NCI-H524 treated with DMSO at 0.1 percent for 48 hours (cell line): ENCODE measurements around the gene CLSTN2.

Source experiments
- DNase-seq: peaks from one replicate; lab custom pipeline; 2025; lab: John Stamatoyannopoulos, UW

CLSTN2 gene

DNA sequence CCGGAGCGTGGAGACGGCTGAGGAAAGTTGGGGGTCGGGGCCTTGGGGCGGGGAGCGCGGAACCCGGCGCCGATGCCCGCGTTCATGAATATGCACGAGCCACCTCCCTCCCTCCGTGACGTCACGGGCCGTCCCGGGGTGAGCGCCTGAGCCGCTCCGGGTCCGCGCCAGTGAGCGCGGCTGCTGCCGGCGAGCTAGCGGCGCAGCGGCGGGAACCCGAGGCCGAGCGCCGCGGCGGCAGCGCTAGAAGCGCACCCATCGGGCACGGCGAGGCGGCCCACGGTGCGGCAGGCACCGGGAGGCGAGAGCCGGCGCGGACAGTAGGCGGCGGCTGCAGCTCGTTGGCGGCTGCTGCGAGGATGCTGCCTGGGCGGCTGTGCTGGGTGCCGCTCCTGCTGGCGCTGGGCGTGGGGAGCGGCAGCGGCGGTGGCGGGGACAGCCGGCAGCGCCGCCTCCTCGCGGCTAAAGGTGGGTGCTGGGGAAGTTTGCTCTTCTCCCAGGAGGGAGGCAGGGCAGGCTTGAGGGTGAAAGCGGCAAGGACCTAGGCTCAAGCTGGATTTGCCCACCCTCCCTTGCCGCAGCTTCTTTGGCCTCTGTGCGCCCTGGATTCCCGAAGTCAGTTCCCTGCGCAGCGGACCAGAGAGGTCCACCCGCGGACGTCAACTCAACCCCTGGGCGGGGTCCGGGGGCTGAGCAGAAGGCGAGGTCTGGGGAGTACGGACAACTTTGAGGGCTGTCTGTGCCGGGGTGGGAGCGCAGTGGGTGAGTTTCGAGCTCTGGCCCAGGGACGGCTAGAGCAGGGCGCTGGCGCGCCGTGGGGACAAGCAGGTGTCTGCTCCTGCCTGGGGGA is at the start of gene CLSTN2:
Gene CLSTN2, plus strand, starts transcription at position 170 of the 850 bp plus-strand sequence.
- DNase-seq: no peak

DNA sequence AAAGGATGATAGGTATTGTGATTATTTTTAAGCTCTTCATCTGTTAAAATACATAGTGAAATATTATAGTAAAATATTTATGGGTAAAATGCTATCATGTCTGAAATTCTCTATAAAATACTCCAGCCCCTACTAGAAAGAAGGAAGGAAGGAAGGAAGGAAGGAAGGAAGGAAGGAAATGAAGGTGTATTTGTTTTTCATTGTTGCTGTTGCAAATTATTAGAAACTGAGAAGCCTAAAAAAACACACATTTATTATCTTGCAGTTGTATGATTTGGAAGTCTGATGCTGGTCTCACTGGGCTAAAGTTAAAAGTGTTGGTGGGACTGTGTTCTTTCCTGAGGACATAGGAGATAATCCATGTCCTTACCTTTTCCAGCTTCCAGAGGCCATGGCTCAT is 47.6 kb upstream of the CLSTN2 start:
- no peak for DNase-seq

- DNase-seq: no peak
These were observed 46.3 kb upstream of the CLSTN2 start for GRCh38 chr3:139888561-139889140.

- DNase-seq: no peak
These were observed 41.6 kb upstream of the CLSTN2 start for GRCh38 chr3:139893267-139893962.

DNA sequence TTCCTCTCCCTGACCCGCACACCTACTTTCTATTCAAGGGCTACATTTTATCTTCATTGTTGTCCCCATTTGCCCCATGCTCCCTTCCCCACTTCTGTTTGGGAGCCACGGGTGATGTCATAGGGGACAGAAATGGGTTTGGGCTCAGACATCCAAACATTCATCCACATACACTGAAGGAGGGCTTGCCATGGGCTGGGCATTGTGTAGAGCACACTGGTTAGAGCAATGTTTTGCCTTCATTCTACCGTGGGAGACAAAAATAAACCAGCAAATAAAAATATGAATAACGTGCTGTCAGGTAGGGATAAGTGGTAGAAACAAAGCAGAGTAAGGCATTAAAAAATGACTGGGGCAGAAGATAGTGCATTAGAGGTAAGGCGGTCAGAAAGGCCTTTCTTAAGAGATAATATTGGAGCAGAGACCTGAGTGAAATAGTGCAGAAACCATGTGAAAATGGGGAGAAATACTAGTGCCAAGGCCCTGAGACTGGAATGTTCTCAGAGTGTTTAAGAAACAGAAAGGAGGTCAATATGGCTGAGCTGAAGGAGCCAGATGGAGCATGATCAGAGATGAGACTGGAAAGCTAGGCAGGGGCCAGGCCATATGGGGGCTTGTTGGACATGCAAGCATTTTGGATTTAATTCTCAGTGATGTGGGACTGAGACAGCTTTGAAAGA is 40.9 kb upstream of the CLSTN2 start:
- no peak for DNase-seq

DNA sequence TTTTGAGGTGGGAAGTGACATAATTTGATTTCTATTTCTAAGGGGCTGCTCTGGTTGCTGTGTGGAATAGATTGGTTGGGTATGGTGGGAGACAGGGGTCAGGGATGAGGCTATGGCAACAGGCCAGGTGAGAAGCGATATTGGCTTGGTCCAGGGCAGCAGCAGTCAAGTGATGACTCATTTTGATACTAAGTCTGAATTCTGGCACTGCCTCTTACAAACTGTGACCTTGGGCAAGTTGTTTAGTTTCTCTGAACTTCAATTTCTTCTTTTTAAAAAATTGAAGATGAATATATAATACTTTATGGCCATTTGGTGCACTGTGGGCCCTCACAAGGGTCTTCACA is 40.4 kb upstream of the CLSTN2 start:
- DNase-seq: no peak

DNA sequence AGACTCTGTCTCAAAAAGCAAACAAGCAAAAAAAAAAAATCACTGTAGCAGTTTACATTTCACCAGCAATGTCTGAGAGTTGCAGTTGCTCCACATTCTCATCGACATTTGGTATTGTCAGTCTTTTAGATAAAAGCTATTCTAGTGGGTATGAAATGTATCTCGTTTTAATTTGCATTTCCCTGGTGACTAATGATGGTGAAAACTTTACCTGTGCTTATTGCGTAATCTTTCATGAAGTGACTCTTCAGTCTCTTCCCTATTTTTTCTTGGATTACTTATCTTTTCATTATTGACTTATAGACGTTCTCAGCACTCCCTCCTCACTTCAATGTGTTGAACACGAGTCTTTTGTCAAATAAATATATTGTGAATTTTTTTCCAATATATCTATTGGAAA is 37.2 kb upstream of the CLSTN2 start:
- DNase-seq: no peak

GRCh38 chr3:139906418-139906817 is 28.6 kb upstream of the CLSTN2 start:
- DNase-seq: no peak

GRCh38 chr3:139909811-139910210 is 25.2 kb upstream of the CLSTN2 start:
- DNase-seq: no peak

DNA sequence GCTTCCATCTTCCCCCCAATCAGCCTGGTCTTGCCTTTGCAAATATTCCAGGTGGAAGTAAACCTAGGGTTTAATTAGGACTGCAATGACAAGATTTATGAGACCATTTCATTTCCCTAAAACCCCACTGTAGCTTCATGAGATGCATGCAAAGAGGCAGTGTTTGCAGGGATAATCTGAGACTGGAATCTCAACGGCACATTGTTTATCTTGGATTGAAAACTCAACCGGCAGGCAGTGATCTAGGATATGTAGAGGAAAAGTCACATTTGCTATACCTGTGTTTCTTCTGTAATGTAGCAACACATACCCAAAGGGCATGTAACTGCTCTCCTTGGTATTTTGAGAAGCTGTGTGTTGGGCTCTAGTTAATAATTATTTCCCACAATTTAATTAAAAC is 18.7 kb upstream of the CLSTN2 start:
- DNase-seq: no peak

GRCh38 chr3:139917226-139917785 is 17.7 kb upstream of the CLSTN2 start:
- no peak for DNase-seq

DNA sequence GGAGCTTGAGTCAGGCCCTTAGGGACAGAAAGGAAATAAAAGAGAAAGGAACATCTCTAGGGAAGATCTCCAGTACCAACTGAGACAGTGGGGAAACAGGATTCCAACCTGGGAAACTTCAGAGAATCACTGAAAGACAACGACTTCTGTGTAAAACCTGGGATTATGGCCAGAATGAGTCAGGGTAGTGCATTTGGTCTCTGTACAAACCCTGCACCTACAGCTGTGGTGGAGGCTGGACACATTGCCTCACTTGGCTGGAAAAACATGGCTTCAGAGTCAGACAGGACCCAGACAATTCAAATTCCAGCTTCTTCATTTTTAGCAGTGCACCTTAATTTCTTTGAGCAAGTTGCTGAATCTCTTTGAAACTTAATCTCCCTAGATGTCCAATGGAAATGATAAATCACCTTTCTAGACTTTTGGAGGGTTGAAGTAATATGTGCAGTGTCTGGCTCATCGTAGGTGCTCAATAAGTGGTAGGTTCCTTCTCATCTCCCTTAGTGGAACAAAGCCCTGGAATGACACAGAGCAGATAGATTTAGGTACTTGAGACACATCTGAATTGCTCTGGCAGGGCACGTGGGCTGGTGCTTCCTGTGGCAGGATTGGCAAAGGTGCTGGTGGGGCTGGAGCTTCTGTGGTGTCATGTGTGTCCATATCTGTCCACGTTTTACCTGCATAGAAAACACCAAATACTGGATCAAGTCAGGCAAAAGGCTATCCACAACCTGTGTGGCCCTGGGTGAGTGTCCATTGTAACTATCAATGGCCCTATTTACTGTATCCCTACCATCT is 6.1 kb upstream of the CLSTN2 start:
- DNase-seq: no peak

- DNase-seq: no peak
These were observed 4.8 kb upstream of the CLSTN2 start for GRCh38 chr3:139930211-139930610.

DNA sequence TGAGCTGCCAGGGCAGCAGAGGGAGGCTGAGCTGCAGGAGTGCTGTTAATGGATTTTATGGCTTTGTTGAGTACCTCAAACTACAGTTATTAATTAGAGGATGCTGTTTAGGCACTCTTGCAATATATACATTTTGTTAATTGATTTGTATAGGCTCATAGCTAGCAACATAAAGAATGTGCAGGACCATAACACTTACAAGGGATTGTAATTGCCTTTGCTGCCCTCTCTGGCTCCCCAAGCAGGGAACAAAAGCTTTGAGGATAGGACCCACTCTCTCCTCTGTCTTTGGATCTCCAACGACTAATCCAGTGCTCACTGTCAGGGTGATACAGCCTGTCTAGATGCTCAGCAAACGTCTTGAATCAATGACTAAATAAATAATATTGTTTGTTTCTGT is 1.2 kb upstream of the CLSTN2 start:
- peak; percentile 29 for DNase-seq

DNA sequence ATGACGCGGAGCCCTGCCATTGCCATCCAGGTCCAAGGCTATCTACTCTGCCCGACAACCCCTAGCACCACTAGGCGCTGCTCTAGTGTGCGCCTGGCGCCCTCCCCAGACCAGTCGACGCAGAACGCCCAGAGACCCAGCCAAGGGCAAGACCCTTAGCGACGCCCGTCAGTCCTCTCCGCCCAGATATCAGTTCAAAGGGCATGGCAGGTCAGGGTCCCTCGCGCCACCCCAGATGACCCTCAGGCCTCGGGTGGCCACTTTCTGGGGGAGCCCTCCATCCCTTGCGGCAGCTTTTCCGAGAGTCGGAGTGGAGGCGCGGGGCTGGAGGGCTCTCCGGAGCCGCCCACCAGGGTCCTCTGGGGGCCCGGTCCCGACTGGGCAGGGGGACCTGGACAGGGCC is 371 bp upstream of the CLSTN2 start:
- DNase-seq: peak; percentile 75

- DNase-seq: no peak
These were observed 1.2 kb downstream of the CLSTN2 start for GRCh38 chr3:139935866-139936817.

DNA sequence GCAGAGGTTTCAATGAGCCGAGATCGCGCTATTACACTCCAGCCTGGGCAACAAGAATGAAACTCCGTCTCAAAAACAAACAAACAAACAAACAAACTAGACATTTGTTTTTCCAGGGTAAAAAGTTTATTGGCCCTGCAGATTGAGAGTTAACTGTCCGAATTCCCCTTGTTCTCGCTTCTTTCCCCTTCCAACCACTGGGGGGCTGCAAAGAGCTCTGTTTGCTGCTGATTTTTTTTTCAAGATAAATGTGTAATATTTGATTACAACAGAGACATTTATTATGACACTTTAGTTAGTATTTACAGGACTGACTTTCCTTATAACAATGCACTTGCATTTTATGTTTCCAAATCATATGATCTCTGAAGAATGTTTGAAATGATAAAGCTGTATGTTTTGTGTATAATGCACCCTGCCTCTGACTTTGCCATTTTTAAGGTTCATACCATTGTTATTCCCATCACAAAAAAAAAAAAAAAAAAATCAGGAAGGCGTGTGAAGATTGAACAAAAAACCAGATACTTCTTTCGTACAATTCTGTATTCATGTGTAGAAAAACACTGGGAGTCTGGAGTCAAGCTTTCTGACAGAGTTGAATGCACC is 2.8 kb downstream of the CLSTN2 start:
- peak; percentile 8 for DNase-seq

DNA sequence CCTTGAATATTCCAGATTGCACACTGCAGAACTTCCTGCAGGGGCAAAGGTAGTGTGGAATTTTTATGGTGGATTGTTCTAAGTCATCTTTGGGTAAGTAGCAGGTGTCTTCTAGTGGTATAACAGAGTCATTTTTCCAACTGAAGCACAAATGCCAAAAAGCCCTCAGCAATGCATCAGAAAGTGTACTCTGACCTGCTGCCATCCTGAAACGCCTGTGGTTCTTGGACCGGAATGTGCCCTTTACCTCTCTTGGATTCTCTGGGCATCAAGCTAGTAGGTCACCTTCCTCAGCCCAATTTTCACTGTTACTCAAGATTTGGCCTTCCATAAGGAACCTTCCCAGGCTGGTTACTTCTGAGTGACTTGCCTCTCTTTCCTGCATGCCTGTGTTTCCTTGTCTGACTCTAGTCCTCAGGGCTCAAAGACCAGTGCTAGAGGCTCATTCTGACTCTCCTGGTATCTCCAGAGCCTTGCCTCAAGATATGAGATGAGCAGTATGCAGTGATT is 4.8 kb downstream of the CLSTN2 start:
- DNase-seq: no peak

GRCh38 chr3:139940622-139941021 is 5.6 kb downstream of the CLSTN2 start:
- DNase-seq: no peak

DNA sequence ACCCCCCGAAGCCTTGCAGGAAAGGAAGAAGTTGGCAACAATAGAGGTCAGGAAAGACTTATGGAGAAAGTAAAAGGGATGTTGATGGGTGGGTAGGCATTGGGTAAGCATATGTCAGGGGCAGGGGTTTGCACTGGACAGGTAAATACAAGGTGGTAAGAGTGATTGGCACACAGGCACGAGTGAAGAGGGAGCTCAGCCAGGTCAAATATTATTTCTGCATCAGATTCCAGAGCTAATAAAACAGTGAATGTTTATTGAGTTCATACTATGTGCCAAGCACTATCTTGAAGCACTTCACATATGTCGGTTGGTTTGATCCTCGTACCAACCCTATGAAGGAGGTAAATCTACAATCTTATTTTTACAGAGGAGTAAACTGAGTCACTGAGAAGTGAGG is 6.6 kb downstream of the CLSTN2 start:
- no peak for DNase-seq
